GM19193 (cell line): ENCODE data around the gene RAB3GAP1.

ENCODE experiments used
- POLR2A ChIP-seq: IDR thresholded peaks from 4 replicates; pipeline ENCODE4 v1.6.1; 2011; ENCODE audit not compliant: insufficient read depth, insufficient read length; ENCODE audit errors: extremely low read depth

Gene RAB3GAP1

GRCh38 chr2:135086222-135086621, 34.1 kb downstream of the RAB3GAP1 start:
- no peak for TF ChIP-seq POLR2A

GRCh38 chr2:135091681-135092080, 39.6 kb downstream of the RAB3GAP1 start:
- TF ChIP-seq POLR2A, result no peak

DNA sequence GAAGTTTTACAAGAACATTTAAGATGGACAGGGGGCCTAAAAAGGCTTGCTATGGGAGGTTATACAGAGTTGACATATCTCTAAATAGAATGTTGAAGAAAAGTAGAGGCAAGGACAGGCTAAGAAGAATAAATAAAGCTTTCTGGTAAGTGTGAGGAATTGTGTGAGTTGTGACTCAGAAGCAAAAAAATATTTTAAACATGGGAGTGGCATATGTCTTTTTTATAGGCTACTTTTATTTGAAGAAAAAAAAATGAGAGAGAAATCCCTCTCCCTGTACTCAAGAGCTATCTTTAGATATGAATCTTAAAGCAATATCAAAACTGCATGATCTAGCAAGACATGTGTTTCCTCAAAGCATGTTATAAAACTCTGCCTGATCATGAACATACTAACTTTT, 41.1 kb downstream of the RAB3GAP1 start:
- TF ChIP-seq POLR2A, result no peak

DNA sequence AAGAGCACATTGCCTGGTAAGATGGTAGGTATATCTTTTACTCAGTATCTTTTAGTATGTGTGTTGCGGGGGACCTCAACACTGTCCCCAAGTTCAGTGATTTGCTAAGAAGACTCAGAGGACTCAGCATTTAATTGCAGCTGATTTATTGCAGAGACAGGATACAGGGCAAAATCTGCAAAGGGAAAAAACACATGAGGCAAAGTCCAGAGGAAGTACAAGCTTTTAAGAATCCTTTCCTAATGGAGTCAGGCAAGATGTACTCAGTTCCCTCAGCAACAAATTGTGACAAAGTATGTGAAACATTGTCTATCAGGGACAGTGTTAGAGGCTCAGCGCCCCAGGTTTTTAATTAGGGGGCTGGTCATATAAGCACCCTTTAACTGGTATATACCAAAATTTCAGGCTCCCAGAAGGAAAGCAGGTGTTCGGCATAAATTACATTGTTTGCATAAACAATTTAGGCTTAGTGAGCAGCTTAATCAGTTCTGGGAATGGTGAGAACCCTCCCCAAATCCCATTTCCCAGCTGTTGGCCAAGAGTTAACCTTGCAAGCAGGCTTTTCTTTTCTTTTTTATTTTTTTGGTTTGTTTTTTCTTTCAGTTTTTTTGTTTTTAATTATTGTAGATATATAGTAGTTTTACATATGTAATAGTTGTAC, 41.7 kb downstream of the RAB3GAP1 start:
- no peak for TF ChIP-seq POLR2A

GRCh38 chr2:135094508-135094907, 42.4 kb downstream of the RAB3GAP1 start:
- TF ChIP-seq POLR2A, result no peak

- no peak for TF ChIP-seq POLR2A
Observed at GRCh38 chr2:135095591-135095990, 43.5 kb downstream of the RAB3GAP1 start.

- no peak for TF ChIP-seq POLR2A
Observed at GRCh38 chr2:135096665-135097446, 44.8 kb downstream of the RAB3GAP1 start.

- no peak for TF ChIP-seq POLR2A
Observed at GRCh38 chr2:135097532-135098231, 45.6 kb downstream of the RAB3GAP1 start.

- no peak for TF ChIP-seq POLR2A
Observed at GRCh38 chr2:135099802-135100483, 47.9 kb downstream of the RAB3GAP1 start.

- no peak for TF ChIP-seq POLR2A
Observed at GRCh38 chr2:135103843-135104242, 51.8 kb downstream of the RAB3GAP1 start.

GRCh38 chr2:135113322-135113721, 61.2 kb downstream of the RAB3GAP1 start:
- TF ChIP-seq POLR2A, result no peak

DNA sequence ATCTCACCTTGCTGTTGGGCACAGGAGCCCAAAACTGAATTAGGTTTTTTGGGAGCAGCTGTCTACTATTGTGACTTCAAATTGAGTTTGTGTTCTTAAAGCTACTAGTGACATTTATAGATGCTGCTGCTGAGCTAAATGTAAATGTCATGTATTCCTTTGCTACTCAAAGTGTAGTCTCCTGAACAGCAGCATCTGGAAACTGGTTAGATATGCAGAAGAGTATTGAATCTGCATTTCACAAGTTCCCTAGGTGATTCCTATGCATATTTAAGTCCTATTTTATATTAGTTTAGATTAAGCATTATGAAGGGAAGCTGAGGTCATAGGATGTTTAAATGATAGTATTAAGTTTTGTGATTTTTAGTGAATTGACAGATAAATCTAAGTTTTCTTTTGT, 67.5 kb downstream of the RAB3GAP1 start:
- no peak for TF ChIP-seq POLR2A

DNA sequence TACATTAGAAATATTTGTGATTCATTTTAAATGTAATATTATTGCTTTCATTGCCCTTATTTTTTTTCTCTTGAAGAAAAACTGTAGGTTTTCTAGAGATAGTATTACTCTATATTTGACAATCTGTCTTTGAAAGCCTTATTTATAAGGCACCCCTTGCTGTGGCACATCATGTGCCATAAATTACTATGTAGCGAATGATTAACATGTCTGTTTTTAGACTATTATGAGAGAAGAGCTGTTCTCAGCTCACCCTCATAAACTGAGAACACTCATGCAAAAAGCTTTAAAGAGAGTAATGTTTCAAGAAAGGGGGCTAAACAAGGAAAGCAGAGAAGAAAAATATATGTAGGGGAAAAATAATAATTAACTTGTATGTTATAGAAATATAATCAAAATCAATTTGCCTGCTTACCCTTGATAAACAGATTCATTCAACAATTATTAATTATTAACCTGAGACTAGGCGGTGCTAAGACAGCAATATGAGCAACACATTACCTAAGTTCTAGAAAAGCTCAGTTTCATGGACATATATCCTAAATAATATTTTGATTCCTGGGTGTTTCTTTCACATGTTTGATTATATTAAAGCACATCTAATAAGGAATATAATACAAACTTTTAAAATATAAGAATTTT, 69.0 kb downstream of the RAB3GAP1 start:
- TF ChIP-seq POLR2A, result no peak
